ENCODE measurements around the gene TRIM46. TPM values are rescaled to one million over a fixed set of nuclear protein-coding genes. Genes with fewer than 3 reads are reported as not detected.
"Not testable (repeated sequence)": the region's sequence is repeated elsewhere in the genome, so short reads cannot be mapped to it uniquely, and the experiment has no call there.

The TRIM46 gene
- polyA plus RNA-seq, 4 donors: 2.7 to 6.4 (median 4.9) TPM

GRCh38 chr1:155137154-155137949 lies 36.3 kb upstream of the TRIM46 start:
- DNase-seq (ENCODE audit: low read depth in 4 of 4, low spot score in 2 of 4): no peak

- DNase-seq (ENCODE audit: low read depth in 4 of 4, low spot score in 2 of 4): peak in 3 of 4 donors; percentile 65 to 80 (median 69)
Measured at GRCh38 chr1:155139895-155140629, 33.6 kb upstream of the TRIM46 start, which contains the start of gene DPM3. Gene DPM3 (minus strand): TSS chr1:155140531. CDS start chr1:155140240, 291 bp downstream.

- no peak for DNase-seq (ENCODE audit: low read depth in 4 of 4, low spot score in 2 of 4)
Measured at GRCh38 chr1:155140630-155140953, 33.1 kb upstream of the TRIM46 start.

- no peak for DNase-seq (ENCODE audit: low read depth in 4 of 4, low spot score in 2 of 4)
Measured at GRCh38 chr1:155141749-155142148, 31.9 kb upstream of the TRIM46 start.

DNA sequence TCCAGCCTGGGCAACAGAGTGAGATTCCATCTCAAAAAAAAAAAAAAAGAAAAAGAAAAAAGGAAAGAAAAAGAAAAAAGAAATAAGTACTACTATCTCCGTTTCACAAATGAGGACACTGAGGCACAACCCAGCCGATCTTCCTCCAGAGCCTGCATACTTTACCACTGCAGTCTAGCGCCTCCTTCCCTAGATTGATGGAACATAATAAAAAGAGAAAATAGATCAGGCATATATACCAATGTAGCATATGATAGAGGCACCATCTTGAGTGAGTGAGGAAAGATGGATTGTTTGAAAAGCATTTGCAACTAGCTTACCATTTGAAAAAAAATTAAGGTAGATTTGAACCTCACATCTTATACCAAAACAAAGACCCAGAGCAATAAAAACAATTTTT lies 28.2 kb upstream of the TRIM46 start:
- no peak for DNase-seq (ENCODE audit: low read depth in 4 of 4, low spot score in 2 of 4)

DNA sequence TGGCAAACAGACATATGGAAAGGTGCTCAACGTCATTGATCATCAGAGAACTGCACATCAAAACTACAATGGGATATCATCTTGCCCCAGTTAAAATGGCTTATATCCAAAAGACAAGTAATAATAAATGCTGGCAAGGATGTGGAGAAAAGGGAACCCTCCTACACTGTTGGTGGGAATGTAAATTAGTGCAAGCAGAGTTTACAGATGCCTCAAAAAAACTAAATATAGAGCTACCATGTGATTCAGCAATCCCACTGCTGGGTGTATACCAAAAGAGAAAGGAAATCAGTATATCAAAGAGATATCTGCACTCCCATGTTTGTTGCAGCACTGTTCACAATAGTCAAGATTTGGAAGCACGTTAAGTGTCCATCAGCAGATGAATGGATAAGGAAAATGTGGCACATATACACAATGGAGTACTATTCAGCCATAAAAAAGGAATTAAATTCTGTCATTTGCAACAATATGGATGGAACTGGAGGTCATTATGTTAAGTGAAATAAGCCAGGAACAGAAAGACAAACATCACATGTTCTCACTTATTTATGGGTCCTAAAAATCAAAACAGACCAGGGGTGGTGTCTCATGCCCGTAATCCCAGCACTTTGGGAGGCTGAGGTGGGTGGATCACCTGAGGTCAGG lies 17.5 kb upstream of the TRIM46 start:
- not testable (repeated sequence) for DNase-seq (ENCODE audit: low read depth in 4 of 4, low spot score in 2 of 4)

GRCh38 chr1:155158991-155159390 lies 14.7 kb upstream of the TRIM46 start:
- DNase-seq (ENCODE audit: low read depth in 4 of 4, low spot score in 2 of 4): no peak

- DNase-seq (ENCODE audit: low read depth in 4 of 4, low spot score in 2 of 4): no peak
Measured at GRCh38 chr1:155160128-155160527, 13.5 kb upstream of the TRIM46 start.

DNA sequence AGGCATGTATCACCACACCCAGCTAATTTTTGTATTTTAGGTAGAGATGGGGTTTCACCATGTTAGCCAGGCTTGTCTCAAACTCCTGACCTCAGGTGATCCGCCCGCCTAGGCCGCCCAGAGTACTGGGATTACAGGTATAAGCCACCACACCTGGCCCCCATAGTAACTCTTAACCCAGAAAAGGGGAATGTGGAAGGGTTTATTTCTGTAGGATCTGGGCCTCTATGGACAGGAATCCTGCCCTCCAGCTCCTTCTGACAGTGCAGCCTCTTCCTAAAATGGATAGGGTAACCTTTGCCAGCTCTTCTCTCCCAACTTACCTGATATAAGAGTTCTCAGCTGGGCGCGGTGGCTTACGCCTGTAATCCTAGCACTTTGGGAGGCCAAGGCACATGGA lies 11.0 kb upstream of the TRIM46 start:
- not testable (repeated sequence) for DNase-seq (ENCODE audit: low read depth in 4 of 4, low spot score in 2 of 4)

- DNase-seq (ENCODE audit: low read depth in 4 of 4, low spot score in 2 of 4): not testable (repeated sequence)
Measured at GRCh38 chr1:155163785-155164184, 9.9 kb upstream of the TRIM46 start.

GRCh38 chr1:155164625-155165024 lies 9.0 kb upstream of the TRIM46 start:
- DNase-seq (ENCODE audit: low read depth in 4 of 4, low spot score in 2 of 4): not testable (repeated sequence)

DNA sequence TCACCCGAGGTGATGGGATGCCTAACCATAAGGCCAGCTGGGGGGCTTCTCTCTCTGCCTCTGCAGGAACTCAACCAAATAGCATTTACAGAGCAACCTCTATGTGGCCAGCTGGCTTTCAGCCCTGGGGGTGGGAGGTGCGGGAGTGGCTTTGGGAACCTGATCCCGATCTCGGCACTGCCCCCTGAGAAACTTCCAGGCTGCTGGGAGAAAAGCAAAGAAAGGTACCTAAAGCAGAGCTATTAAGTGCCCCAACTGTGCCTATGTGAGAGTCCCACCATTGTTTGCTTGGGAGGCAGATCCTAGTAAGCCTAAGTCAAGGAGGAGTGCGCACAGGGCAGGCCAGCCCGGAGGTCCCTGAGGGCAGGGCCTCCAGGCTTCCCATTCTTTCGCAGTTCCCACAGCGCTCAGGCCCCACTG lies 7.6 kb upstream of the TRIM46 start:
- no peak for DNase-seq (ENCODE audit: low read depth in 4 of 4, low spot score in 2 of 4)

DNA sequence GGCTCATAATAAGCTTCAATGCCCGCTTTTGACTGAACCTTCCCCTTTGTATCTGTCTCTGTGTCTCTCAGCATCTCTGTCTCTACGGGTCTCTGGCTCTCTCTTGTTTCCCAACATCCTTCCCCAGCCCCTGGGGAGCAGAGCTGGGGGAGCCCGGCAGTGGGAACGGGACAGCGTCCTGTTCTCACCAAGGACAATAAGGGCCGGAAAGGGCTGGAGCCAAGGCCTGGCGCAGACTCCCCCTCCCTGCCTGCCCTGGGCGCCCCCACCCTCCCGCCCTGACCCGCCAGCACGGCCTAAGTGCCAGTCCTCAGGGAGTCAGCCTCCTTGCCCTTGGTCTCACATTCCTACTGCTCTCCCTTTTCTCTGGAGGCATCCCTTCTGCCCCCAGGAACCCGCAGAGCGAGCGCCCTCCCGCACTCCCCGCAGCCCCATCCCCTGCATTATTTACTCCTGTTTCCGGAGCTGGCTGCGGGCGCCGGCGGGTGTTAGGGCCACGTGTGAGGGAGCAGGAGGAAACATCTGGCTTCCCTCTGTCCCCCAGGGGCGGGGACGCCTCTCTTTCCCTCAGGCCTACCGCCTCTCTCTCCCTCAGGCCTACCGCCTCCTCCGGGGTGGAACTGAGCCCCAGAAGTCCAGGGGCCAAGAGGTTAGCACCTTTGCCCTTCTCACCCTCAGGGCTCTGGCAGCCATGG lies 7.0 kb upstream of the TRIM46 start:
- DNase-seq (ENCODE audit: low read depth in 4 of 4, low spot score in 2 of 4): no peak

DNA sequence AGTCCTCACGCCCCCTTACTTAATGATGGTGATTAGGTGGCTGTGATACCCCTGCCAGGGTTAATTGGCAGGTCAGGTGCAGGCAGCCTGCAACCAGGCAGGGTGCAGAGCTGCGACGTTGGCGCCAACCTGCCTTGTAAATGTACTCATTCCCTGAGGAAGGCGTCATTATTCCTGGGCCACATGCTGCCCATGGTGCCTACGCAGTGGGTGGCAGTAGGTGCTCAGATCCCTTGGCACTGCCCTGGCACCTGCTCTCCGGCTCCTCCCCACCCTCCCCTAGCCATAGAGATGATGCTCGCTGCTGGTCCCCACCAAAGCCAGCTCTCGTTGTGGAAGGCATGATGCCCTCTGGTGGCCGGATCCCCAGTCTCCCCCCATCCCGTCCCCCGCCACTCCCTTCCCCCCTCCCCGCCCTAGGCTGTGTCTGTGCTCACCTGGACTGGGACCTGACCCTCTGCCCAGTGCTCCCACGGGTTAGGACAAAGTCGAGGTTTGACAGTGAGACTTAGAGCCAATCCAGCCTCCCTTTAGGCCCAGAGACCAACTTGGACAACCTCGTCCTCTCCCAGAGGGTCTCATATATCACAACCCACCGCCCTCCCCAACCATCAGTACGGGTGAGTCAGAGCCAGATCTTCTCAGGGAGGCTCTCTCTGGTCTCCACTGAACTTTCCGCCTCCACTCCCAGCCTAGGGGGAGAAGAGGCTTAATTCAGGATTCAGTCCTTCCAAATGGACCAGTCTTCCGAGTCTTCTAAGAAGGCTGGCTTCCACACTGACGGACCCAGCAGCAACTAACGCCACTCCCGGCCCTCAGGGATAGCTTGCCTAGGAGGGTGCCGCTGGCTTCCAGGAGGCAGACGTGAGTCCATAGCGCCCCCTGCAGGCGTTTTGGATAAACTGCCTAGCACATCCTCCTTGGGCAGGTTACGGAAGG lies 6.2 kb upstream of the TRIM46 start:
- peak in 2 of 4 donors; percentile 61 to 74 for DNase-seq (ENCODE audit: low read depth in 4 of 4, low spot score in 2 of 4)

- not testable (repeated sequence) for DNase-seq (ENCODE audit: low read depth in 4 of 4, low spot score in 2 of 4)
Measured at GRCh38 chr1:155168105-155168445, 5.6 kb upstream of the TRIM46 start.

DNA sequence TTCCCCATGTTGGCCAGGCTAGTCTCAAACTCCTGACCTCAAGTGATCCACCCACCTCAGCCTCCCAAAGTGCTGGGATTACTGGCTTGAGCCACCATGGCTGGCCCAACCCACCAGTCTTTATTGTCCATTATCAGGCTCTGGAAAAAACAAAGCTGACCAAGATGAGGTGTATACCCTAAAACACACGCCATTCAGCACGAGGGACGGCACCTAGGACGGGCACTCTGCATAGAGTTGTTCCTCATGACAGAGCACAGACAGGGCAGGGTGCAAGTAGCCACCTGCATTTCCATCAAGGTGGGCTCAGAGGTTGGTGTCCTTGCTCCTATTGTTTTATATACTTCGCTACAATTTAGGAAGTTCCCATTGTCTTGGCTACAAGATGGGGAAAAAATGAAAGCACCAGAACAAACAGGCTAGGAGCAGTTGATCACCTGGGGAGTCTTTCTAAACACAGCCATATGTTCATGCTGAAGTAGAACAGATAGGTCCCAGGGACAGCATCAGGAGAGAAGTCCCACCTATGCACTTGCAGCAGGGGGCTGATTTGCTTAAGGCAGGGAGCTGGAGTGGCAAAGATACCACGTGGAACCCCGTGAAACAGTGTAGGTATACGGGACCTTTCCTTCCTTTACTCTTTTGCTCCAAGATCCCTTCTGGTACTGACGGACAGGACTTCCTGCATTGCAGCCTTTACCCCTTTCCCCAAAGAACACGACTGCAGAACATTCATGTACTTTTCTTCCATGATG lies 5.0 kb upstream of the TRIM46 start:
- no peak for DNase-seq (ENCODE audit: low read depth in 4 of 4, low spot score in 2 of 4)

GRCh38 chr1:155169541-155169940 lies 4.1 kb upstream of the TRIM46 start:
- no peak for DNase-seq (ENCODE audit: low read depth in 4 of 4, low spot score in 2 of 4)

DNA sequence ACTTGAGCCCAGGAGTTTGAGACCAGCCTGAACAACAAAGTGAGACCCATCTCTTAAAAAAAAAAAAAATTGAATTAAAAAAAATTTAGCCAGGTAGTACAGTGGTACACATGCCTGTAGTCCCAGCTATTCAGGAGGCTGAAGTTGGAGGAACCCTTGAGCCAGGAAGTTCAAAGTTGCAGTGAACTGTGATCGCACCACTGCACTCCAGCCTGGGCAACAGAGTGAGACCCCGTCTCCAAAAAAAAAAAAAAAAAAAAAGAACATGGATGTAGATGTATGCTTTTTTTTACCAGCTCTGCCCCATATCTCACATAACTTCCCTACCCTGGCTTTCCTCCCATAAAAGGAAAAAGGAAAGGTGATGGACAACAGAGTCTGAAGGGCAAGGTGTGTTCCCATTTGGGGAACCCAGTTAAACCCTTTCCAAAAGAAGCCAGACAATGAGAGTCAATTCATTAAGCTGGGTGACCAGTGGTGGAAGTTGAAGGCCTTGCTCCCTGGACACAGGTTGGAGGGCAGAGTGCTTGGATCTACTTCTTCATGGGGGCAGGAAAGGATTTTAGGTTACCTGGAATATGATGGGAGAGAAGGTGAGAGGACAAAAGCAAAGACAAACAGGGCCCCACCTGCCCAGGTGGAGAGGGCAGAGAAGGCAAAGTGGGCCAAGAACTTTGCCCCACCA lies 3.4 kb upstream of the TRIM46 start:
- DNase-seq (ENCODE audit: low read depth in 4 of 4, low spot score in 2 of 4): no peak

DNA sequence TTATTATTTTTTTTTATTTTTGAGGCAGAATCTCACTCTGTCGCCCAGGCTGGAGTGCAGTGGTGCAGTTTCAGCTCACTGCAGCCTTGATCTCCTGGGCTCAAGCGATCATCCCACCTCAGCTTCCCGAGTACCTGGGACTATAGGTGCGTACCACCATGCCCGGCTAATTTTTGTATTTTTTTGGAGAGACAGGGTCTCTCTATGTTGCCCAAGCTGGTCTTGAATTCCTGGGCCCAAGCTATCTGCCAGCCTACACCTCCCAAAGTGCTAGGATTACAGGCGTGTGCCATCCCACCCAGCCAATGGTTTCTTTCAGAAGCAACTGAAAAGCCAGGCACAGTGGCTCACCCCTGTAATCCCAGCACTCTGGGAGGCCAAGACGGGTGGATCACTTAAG lies 2.8 kb upstream of the TRIM46 start:
- DNase-seq (ENCODE audit: low read depth in 4 of 4, low spot score in 2 of 4): no peak
